ENCODE data around the gene LLGL1.

GRCh38 chr17:18182110-18182977, 43.1 kb upstream of the LLGL1 start:
- TF ChIP-seq CTCF (IDR thresholded peaks at IDR 0.05) = no peak
- TF ChIP-seq POLR2A (IDR thresholded peaks at IDR 0.05) = no peak
